BJ (cell line): ENCODE data around the gene PAFAH2. TPM values are rescaled to one million over a fixed set of nuclear protein-coding genes. Genes with fewer than 3 reads are reported as not detected.

ENCODE experiments used
- CTCF ChIA-PET: fragments of 350-600 bp; formaldehyde crosslinking; extraction: SDS; loops from one replicate; lab custom pipeline; 2021; ENCODE audit warnings: antibody characterized with exemption, inconsistent platforms; lab: Yijun Ruan, JAX
- POLR2A ChIA-PET: fragments of 300-600 bp; sonication (Branson Sonifier 250); formaldehyde crosslinking; extraction: SDS; loops from one replicate; lab custom pipeline; 2021; ENCODE audit warnings: antibody characterized with exemption; lab: Charles Lee
- DNase-seq: peaks from one replicate; pipeline ENCODE4 v3.0.0-alpha.2; 2011; ENCODE audit warnings: low read depth
- H3K27me3 ChIP-seq: 2 replicates; pipeline ENCODE4 v1.6.0; 2011; ENCODE audit warnings: low read length; ENCODE audit not compliant: control insufficient read depth, insufficient read depth
- H3K36me3 ChIP-seq: 2 replicates; pipeline ENCODE4 v1.5.1; 2011; ENCODE audit warnings: low read length; ENCODE audit not compliant: control insufficient read depth, insufficient read depth
- H3K4me3 ChIP-seq: 2 replicates; pipeline ENCODE4 v1.5.1; 2011; ENCODE audit warnings: low read depth, mild to moderate bottlenecking, control low read depth, low read length
- CTCF ChIP-seq: IDR thresholded peaks from 2 replicates; pipeline ENCODE4 v1.5.1; 2011; ENCODE audit warnings: low read depth, mild to moderate bottlenecking, control low read depth, inconsistent platforms, low read length, moderate library complexity; ENCODE audit not compliant: insufficient read depth
- polyA plus RNA-seq: library from polyadenylated mRNA; depleted of rRNA; stranded (reverse); fragments of >200 nt; gene quantifications from 2 replicates; pipeline ENCODE4 v1.2.3, GENCODE V29; 2011

The PAFAH2 gene
- polyA plus RNA-seq, 1 experiment: 11.9 TPM

- ChIA-PET CTCF (interaction anchor here (0.6 to 2.8 kb wide), 6 partner anchors 9 to 1056 kb away, joined by 3 to 8 read pairs (median 4); partner anchors contain the start of gene PAFAH2), POLR2A (no interaction called here)
- no peak for DNase-seq
- TF ChIP-seq CTCF: no peak
- Histone ChIP-seq H3K27me3 (no peaks in the 10 kb centered on the region), H3K4me3 (no peak overlapping the region), H3K36me3 (no peaks in the 10 kb centered on the region)
These were observed 21.9 kb upstream of the PAFAH2 start for GRCh38 chr1:26019641-26020315.

- ChIA-PET POLR2A (no interaction called here), CTCF (interaction anchor here (0.5 to 2.3 kb wide), 7 partner anchors 13 to 1988 kb away, joined by 3 to 8 read pairs (median 3); partner anchors contain the start of gene PAFAH2)
- Histone ChIP-seq H3K36me3 (no peaks in the 10 kb centered on the region), H3K27me3 (no peaks in the 10 kb centered on the region), H3K4me3 (no peak overlapping the region)
- no peak for TF ChIP-seq CTCF
- DNase-seq: no peak
These were observed 19.7 kb upstream of the PAFAH2 start for GRCh38 chr1:26017606-26018005.

GRCh38 chr1:26016953-26017545 is 19.2 kb upstream of the PAFAH2 start:
- Histone ChIP-seq H3K27me3 (no peaks in the 10 kb centered on the region), H3K36me3 (no peaks in the 10 kb centered on the region), H3K4me3 (no peak overlapping the region)
- POLR2A ChIA-PET: no interaction called here
- no peak for DNase-seq
- TF ChIP-seq CTCF: no peak
- CTCF ChIA-PET: interaction anchor here (0.8 to 2.3 kb wide), 5 partner anchors 12 to 153 kb away, joined by 3 to 8 read pairs (median 5); partner anchors contain the start of genes PAFAH2 and ZNF593

GRCh38 chr1:26016258-26016952 is 18.5 kb upstream of the PAFAH2 start:
- no peaks in the 10 kb centered on the region for H3K36me3 ChIP-seq
- CTCF ChIA-PET: interaction anchor here (0.6 to 2.3 kb wide), 5 partner anchors 12 to 153 kb away, joined by 3 to 8 read pairs (median 4); partner anchors contain the start of gene ZNF593
- H3K27me3 ChIP-seq: no peaks in the 10 kb centered on the region
- no peak for DNase-seq
- POLR2A ChIA-PET: no interaction called here
- no peak overlapping the region for H3K4me3 ChIP-seq
- no peak for TF ChIP-seq CTCF

GRCh38 chr1:26015358-26015757 is 17.5 kb upstream of the PAFAH2 start:
- DNase-seq: no peak
- ChIA-PET POLR2A (no interaction called here), CTCF (interaction anchor here (1.2 kb wide), 1 partner anchor 120 kb away, joined by 3 read pairs; no protein-coding TSS in a partner anchor)
- Histone ChIP-seq H3K27me3 (no peaks in the 10 kb centered on the region), H3K4me3 (no peak overlapping the region), H3K36me3 (no peaks in the 10 kb centered on the region)
- TF ChIP-seq CTCF: no peak
